Small intestine (tissue), 7 donors: Measurements from ENCODE around the gene AGRN. TPM values are rescaled to one million over a fixed set of nuclear protein-coding genes. Genes with fewer than 3 reads are reported as not detected.

Experiments used
- DNase-seq, 2 donors: peaks; one replicate each; pipeline versions ENCODE4 v3.0.0 to v3.0.0-alpha.2; 2013
- FAIRE-seq: peaks from 2 replicates; lab custom pipeline; 2012; peaks lifted over from hg19 to GRCh38; lab: Jason Lieb, UNC
- H3K27ac ChIP-seq, 3 donors: one replicate each; pipeline ENCODE4 v1.5.1; 2013; ENCODE audit warnings: low read length in 2 of 3, mild to moderate bottlenecking in 2 of 3, control low read depth in 1 of 3, inconsistent platforms in 1 of 3, low read depth in 1 of 3, moderate library complexity in 1 of 3
- H3K27me3 ChIP-seq, 3 donors: one replicate each; pipeline ENCODE4 v1.6.1; 2013; ENCODE audit warnings: low read length in 3 of 3, inconsistent platforms in 1 of 3; ENCODE audit not compliant: control insufficient read depth in 3 of 3, insufficient read depth in 3 of 3
- H3K36me3 ChIP-seq, 3 donors: one replicate each; pipeline ENCODE4 v1.6.1; 2013; ENCODE audit warnings: low read length in 3 of 3, inconsistent platforms in 1 of 3, low read depth in 1 of 3, mild to moderate bottlenecking in 1 of 3, moderate library complexity in 1 of 3; ENCODE audit not compliant: control insufficient read depth in 3 of 3, insufficient read depth in 2 of 3
- H3K4me1 ChIP-seq, 3 donors: one replicate each; pipeline ENCODE4 v1.6.1; 2013; ENCODE audit warnings: low read length in 2 of 3, inconsistent platforms in 1 of 3, low read depth in 1 of 3, mild to moderate bottlenecking in 1 of 3, moderate library complexity in 1 of 3; ENCODE audit not compliant: control insufficient read depth in 3 of 3, insufficient read depth in 2 of 3
- H3K4me3 ChIP-seq, 3 donors: one replicate each; pipeline ENCODE4 v1.5.1; 2013; ENCODE audit warnings: low read length in 3 of 3, control low read depth in 1 of 3, inconsistent platforms in 1 of 3, low read depth in 1 of 3, mild to moderate bottlenecking in 1 of 3, moderate library complexity in 1 of 3
- H3K9me3 ChIP-seq, 2 donors: one replicate each; pipeline ENCODE4 v1.6.1; 2013; ENCODE audit warnings: low read depth in 1 of 2, low read length in 1 of 2; ENCODE audit not compliant: control insufficient read depth in 2 of 2, insufficient read depth in 1 of 2
- WGBS, 3 donors: extraction: QIAGEN DNeasy Blood & Tissue Kit; methylation state at CpG; one replicate each; pipeline ENCODE4 v1.1.7; 2013; 5-methylcytosine and 5-hydroxymethylcytosine counted together
- polyA plus RNA-seq, 4 donors: library from polyadenylated mRNA; stranded (reverse) in 3 of 4; unstranded in 1 of 4; fragments of 200-250 nt in 3 of 4; fragments of 120-200 nt in 1 of 4; gene quantifications; one replicate each; pipeline versions ENCODE4 v1.2.1 to v1.2.3, GENCODE V29; 2013
- donor health status: healthy with polysubstance abuse.
- donor health status: control.
- donor health status: control.
- donor health status: Bipolar disorder and iron deficiency.
- donor health status: healthy.

AGRN gene
- polyA plus RNA-seq, 4 donors, result 13.2 to 104 (median 19.9) TPM

DNA sequence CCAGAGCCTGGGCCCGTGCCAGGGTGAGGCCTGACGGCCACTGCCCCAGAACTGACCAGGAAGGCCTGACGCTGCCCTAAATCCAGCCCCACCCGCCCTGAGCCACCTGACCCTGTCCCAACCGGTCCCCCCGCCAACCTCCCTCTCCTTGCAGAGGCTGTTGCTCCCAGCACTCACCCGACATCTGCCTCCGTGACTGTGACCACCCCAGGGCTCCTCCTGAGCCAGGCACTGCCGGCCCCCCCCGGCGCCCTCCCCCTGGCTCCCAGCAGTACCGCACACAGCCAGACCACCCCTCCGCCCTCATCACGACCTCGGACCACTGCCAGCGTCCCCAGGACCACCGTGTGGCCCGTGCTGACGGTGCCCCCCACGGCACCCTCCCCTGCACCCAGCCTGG is 26.3 kb downstream of the AGRN start:
- H3K36me3 ChIP-seq, result peaks cover 0 to 92% (median 8%) of the 10 kb centered on the region in 3 donors
- no peaks in the 10 kb centered on the region for H3K9me3 ChIP-seq
- DNase-seq (no peak), FAIRE-seq (no peak)
- no peak overlapping the region for H3K4me3 ChIP-seq
- 95 to 99% (median 95%) methylated on average over 19 to 20 of the region's 20 CpGs for WGBS, 3 donors
- no peak overlapping the region for H3K27ac ChIP-seq
- H3K27me3 ChIP-seq, result no peaks in the 10 kb centered on the region
- H3K4me1 ChIP-seq, result no peaks in the 10 kb centered on the region

DNA sequence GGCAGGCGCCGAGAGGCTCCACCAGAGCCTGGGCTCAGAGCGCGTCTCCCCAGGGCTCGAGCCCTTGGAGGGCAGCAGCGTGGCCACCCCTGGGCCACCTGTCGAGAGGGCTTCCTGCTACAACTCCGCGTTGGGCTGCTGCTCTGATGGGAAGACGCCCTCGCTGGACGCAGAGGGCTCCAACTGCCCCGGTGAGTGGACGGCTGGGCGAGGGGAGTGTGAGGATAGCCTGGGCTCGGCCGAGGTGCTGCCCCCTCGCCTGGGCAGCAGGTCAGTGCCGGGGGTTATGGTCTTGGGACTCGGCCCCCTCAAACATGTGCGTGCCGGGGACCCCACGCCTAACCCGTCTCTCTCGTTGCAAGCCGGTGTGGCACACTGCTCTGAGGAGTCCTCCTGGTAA is 26.8 kb downstream of the AGRN start:
- H3K27ac ChIP-seq, result no peak overlapping the region
- H3K27me3 ChIP-seq, result no peaks in the 10 kb centered on the region
- no peak for DNase-seq
- peaks cover 4 to 92% (median 11%) of the 10 kb centered on the region in 3 donors for H3K36me3 ChIP-seq
- 95 to 97% (median 95%) methylated on average over 23 to 26 of the region's 26 CpGs for WGBS, 3 donors
- no peaks in the 10 kb centered on the region for H3K4me1 ChIP-seq
- no peak for FAIRE-seq
- H3K4me3 ChIP-seq, result no peak overlapping the region
- no peaks in the 10 kb centered on the region for H3K9me3 ChIP-seq

DNA sequence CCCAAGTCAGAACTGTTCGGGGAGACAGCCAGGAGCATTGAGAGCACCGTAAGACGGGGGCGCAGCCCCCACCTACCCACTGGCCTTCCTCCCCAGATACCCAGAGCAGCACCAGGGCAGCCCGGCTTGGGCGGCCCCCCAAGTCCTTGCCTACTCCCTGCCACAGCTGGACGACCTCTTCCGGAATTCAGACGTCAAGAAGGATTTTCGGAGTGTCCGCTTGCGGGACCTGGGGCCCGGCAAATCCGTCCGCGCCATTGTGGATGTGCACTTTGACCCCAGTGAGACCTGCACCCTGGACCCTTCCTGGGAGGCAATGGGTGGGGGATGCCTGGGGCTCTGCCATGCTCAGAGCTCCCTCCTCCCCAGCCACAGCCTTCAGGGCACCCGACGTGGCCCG is 27.5 kb downstream of the AGRN start:
- no peak for DNase-seq
- Histone ChIP-seq H3K27ac (no peak overlapping the region), H3K9me3 (no peaks in the 10 kb centered on the region), H3K27me3 (no peaks in the 10 kb centered on the region), H3K36me3 (peaks cover 4 to 92% (median 11%) of the 10 kb centered on the region in 3 donors), H3K4me1 (no peaks in the 10 kb centered on the region), H3K4me3 (no peak overlapping the region)
- no peak for FAIRE-seq
- 87 to 94% (median 87%) methylated on average over 19 of the region's 19 CpGs for whole genome bisulfite sequencing, 3 donors

DNA sequence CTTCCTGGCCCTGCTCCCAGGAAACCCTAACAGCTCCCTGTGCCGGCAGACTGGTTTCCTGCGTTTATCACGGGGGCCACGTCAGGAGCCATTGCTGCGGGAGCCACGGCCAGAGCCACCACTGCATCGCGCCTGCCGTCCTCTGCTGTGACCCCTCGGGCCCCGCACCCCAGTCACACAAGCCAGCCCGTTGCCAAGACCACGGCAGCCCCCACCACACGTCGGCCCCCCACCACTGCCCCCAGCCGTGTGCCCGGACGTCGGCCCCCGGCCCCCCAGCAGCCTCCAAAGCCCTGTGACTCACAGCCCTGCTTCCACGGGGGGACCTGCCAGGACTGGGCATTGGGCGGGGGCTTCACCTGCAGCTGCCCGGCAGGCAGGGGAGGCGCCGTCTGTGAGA is 28.0 kb downstream of the AGRN start:
- WGBS, 3 donors, result 88 to 93% (median 92%) methylated on average over 20 to 25 of the region's 25 CpGs
- FAIRE-seq, result no peak
- H3K27ac ChIP-seq, result no peak overlapping the region
- H3K4me1 ChIP-seq, result no peaks in the 10 kb centered on the region
- H3K4me3 ChIP-seq, result no peak overlapping the region
- H3K9me3 ChIP-seq, result no peaks in the 10 kb centered on the region
- H3K36me3 ChIP-seq, result peaks cover 4 to 92% (median 11%) of the 10 kb centered on the region in 3 donors
- DNase-seq, result no peak
- H3K27me3 ChIP-seq, result no peaks in the 10 kb centered on the region

DNA sequence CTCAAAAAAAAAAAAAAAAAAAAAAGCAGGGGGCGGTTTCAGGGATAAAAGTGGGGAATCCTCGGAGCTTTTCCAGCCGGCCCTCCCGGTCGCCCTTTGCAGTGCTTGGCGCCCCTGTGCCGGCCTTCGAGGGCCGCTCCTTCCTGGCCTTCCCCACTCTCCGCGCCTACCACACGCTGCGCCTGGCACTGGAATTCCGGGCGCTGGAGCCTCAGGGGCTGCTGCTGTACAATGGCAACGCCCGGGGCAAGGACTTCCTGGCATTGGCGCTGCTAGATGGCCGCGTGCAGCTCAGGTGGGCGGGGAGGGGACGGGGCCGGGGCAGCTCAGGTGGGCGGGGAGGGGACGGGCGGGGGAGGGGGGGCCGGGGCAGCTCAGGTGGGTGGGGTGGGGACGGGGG is 28.8 kb downstream of the AGRN start:
- WGBS, 3 donors, result 62 to 85% (median 63%) methylated on average over 19 to 26 of the region's 28 CpGs

DNA sequence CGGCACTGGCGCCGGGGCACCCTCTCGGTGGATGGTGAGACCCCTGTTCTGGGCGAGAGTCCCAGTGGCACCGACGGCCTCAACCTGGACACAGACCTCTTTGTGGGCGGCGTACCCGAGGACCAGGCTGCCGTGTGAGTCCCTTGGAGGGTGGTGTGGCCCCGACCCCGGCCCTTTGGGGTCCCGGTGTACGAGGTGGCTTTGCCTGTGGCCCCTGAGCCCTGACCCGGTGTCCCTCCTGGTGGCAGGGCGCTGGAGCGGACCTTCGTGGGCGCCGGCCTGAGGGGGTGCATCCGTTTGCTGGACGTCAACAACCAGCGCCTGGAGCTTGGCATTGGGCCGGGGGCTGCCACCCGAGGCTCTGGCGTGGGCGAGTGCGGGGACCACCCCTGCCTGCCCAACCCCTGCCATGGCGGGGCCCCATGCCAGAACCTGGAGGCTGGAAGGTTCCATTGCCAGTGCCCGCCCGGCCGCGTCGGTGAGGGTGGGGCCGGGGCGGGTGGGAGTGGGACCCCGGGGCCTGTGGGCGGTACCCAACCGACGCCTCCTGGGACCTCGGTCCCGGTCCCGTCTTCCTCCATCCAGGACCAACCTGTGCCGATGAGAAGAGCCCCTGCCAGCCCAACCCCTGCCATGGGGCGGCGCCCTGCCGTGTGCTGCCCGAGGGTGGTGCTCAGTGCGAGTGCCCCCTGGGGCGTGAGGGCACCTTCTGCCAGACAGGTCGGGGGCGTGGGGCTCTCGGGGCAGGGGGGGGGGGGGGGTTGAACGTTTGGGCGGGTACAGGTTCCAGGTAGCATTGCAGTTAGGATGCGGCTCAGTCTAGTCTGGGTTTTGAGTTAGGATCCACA is 29.6 kb downstream of the AGRN start:
- no peak overlapping the region for H3K27ac ChIP-seq
- H3K27me3 ChIP-seq, result no peaks in the 10 kb centered on the region
- H3K36me3 ChIP-seq, result peaks cover 4 to 92% (median 8%) of the 10 kb centered on the region in 3 donors
- WGBS, 3 donors, result 79 to 92% (median 88%) methylated on average over 36 to 57 of the region's 57 CpGs
- H3K4me1 ChIP-seq, result no peaks in the 10 kb centered on the region
- no peak overlapping the region for H3K4me3 ChIP-seq
- no peak for DNase-seq
- no peak for FAIRE-seq
- no peaks in the 10 kb centered on the region for H3K9me3 ChIP-seq

More for the DNA sequence above, 28.8 kb downstream of the AGRN start:
- Histone ChIP-seq H3K9me3 (no peaks in the 10 kb centered on the region), H3K36me3 (peaks cover 4 to 92% (median 11%) of the 10 kb centered on the region in 3 donors), H3K27ac (no peak overlapping the region), H3K4me1 (no peaks in the 10 kb centered on the region), H3K27me3 (no peaks in the 10 kb centered on the region), H3K4me3 (no peak overlapping the region)
- FAIRE-seq (no peak), DNase-seq (no peak)

DNA sequence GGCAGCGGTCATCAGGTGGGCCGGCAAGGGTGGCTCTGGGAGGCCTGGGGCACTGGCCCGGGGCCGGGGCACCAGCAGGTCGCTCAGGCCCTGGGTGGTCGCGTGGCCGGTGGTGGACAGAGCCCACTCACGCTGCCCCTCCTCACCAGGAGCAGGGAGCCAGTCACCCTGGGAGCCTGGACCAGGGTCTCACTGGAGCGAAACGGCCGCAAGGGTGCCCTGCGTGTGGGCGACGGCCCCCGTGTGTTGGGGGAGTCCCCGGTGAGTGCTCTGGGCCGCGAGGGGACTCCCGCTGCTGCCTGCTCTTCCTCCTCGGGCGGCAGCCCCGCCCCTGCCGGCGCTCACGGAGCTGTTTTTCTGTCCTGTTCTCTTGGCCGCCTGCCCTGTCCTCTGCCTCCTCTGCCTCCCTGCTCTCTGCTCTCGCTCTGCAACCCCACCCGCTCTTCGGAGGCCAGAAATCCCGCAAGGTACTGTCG is 30.7 kb downstream of the AGRN start:
- no peak overlapping the region for H3K27ac ChIP-seq
- 60 to 88% (median 63%) methylated on average over 29 to 32 of the region's 32 CpGs for WGBS, 3 donors
- H3K27me3 ChIP-seq, result no peaks in the 10 kb centered on the region
- DNase-seq, result peak in 1 of 2 donors; percentile 45
- H3K36me3 ChIP-seq, result peaks cover 4 to 92% (median 8%) of the 10 kb centered on the region in 3 donors
- H3K4me3 ChIP-seq, result no peak overlapping the region
- no peak for FAIRE-seq
- no peaks in the 10 kb centered on the region for H3K4me1 ChIP-seq
- no peaks in the 10 kb centered on the region for H3K9me3 ChIP-seq

DNA sequence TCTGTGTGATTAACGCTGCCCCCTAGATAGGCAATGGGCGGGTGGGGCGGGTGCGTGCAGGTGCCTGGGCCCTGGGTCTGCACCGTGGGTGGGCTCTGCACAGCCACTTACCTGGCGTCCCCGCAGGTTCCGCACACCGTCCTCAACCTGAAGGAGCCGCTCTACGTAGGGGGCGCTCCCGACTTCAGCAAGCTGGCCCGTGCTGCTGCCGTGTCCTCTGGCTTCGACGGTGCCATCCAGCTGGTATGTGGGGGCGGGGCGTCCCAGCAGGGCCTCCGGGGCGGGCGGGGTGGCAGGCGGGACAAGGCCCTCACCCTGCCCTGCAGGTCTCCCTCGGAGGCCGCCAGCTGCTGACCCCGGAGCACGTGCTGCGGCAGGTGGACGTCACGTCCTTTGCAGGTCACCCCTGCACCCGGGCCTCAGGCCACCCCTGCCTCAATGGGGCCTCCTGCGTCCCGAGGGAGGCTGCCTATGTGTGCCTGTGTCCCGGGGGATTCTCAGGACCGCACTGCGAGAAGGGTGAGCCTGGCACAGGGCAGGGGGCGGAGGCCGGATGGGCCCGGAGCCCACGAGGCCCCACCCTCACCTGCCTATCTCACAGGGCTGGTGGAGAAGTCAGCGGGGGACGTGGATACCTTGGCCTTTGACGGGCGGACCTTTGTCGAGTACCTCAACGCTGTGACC is 31.3 kb downstream of the AGRN start:
- no peaks in the 10 kb centered on the region for H3K4me1 ChIP-seq
- H3K27me3 ChIP-seq, result no peaks in the 10 kb centered on the region
- FAIRE-seq (no peak), DNase-seq (no peak)
- WGBS, 3 donors, result 69 to 91% (median 79%) methylated on average over 31 to 46 of the region's 46 CpGs
- H3K36me3 ChIP-seq, result peaks cover 4 to 91% (median 8%) of the 10 kb centered on the region in 3 donors
- H3K27ac ChIP-seq, result no peak overlapping the region
- no peak overlapping the region for H3K4me3 ChIP-seq
- no peaks in the 10 kb centered on the region for H3K9me3 ChIP-seq
